A673 (cell line): ENCODE data around the gene PPARA. TPM values are rescaled to one million over a fixed set of nuclear protein-coding genes. Genes with fewer than 3 reads are reported as not detected.

Experiments used
- BruUV-seq: library from RNA; stranded (reverse); fragments of 400-500 nt; replicated peaks from 2 replicates; lab custom pipeline; 2021; lab: Mats Ljungman, UMichigan
- CTCF ChIA-PET: fragments of 300-600 bp; sonication (Branson Sonifier 250); formaldehyde crosslinking; loops from one replicate; lab custom pipeline; 2022; ENCODE audit warnings: antibody characterized with exemption; lab: Charles Lee
- POLR2A ChIA-PET: fragments of 300-600 bp; sonication (Branson Sonifier 250); formaldehyde crosslinking; loops from one replicate; lab custom pipeline; 2022; ENCODE audit warnings: antibody characterized with exemption; ENCODE audit not compliant: low non-redundant PET; lab: Charles Lee
- DNase-seq: peaks from one replicate; pipeline ENCODE4 v3.0.0-alpha.2; 2015; ENCODE audit warnings: low spot score
- H3K27ac ChIP-seq: fragments of 200-600 bp; sonication (generic); 2 replicates; pipeline ENCODE4 v1.5.1; 2016; ENCODE audit warnings: mixed run types, low read depth, mild to moderate bottlenecking, mixed read lengths, antibody characterized with exemption, low read length; ENCODE audit not compliant: poor library complexity, severe bottlenecking
- H3K27me3 ChIP-seq: fragments of 200-600 bp; sonication (generic); replicated peaks from 2 replicates; pipeline ENCODE4 v1.6.1; 2017; ENCODE audit warnings: mixed run types, low read depth, mild to moderate bottlenecking, mixed read lengths, antibody characterized with exemption, low read length; ENCODE audit not compliant: insufficient read depth, poor library complexity
- H3K36me3 ChIP-seq: fragments of 200-600 bp; sonication (generic); 2 replicates; pipeline ENCODE4 v1.6.1; 2016; ENCODE audit warnings: mixed run types, mild to moderate bottlenecking, mixed read lengths, antibody characterized with exemption, low read length; ENCODE audit not compliant: insufficient read depth, poor library complexity, severe bottlenecking
- H3K4me1 ChIP-seq: fragments of 200-600 bp; sonication (generic); 2 replicates; pipeline ENCODE4 v1.6.1; 2017; ENCODE audit warnings: mixed run types, mild to moderate bottlenecking, mixed read lengths, antibody characterized with exemption, low read length; ENCODE audit not compliant: insufficient read depth, poor library complexity, severe bottlenecking
- H3K4me3 ChIP-seq: fragments of 200-600 bp; sonication (generic); 2 replicates; pipeline ENCODE4 v1.5.1; 2016; ENCODE audit warnings: low read depth, mixed run types, mild to moderate bottlenecking, mixed read lengths, low read length; ENCODE audit not compliant: poor library complexity, severe bottlenecking
- H3K9me3 ChIP-seq: fragments of 200-600 bp; sonication (generic); 2 replicates; pipeline ENCODE4 v1.6.1; 2016; ENCODE audit warnings: mixed run types, low read depth, mild to moderate bottlenecking, mixed read lengths, antibody characterized with exemption, low read length; ENCODE audit not compliant: poor library complexity, severe bottlenecking
- CTCF ChIP-seq: fragments of 300-800, 200-600 bp; sonication (generic); conservative IDR thresholded peaks from 2 replicates; pipeline ENCODE4 v1.5.1; 2017; ENCODE audit warnings: low read depth, mild to moderate bottlenecking, antibody characterized with exemption, low read length, moderate library complexity, mixed read lengths
- EZH2 ChIP-seq: fragments of 200-600 bp; sonication (generic); IDR thresholded peaks from 2 replicates; pipeline ENCODE4 v1.6.1; 2017; ENCODE audit warnings: borderline replicate concordance, low read depth, mild to moderate bottlenecking, mixed read lengths, antibody characterized with exemption, low read length; ENCODE audit not compliant: poor library complexity, severe bottlenecking
- intact Hi-C: fragments of 100-400 bp; cut with micrococcal nuclease; formaldehyde crosslinking; loops from one replicate; pipeline ENCODE4 v1.10.0; 2022; ENCODE audit not compliant: unreplicated experiment
- total RNA-seq: library from RNA; stranded (reverse); gene quantifications from 2 replicates; pipeline ENCODE4 v1.2.3, GENCODE V29; 2021

PPARA gene
- total RNA-seq, 1 experiment from 2014 or later, result 2.0 TPM

- H3K27me3 ChIP-seq, result no peaks in the 10 kb centered on the region
- DNase-seq, result no peak
- ChIA-PET POLR2A (no interaction called here), CTCF (no interaction called here)
- H3K4me3 ChIP-seq, result no peak overlapping the region
- no peaks in the 10 kb centered on the region for H3K9me3 ChIP-seq
- TF ChIP-seq CTCF (no peak), EZH2 (no peak)
- no peaks in the 10 kb centered on the region for H3K36me3 ChIP-seq
- no TSS peak for BruUV-seq
- no peaks in the 10 kb centered on the region for H3K4me1 ChIP-seq
- H3K27ac ChIP-seq, result no peak overlapping the region
- intact Hi-C loops, result no loop called here
Observed at GRCh38 chr22:46192210-46192993, 42.1 kb downstream of the PPARA start.

GRCh38 chr22:46193898-46194310, 43.6 kb downstream of the PPARA start:
- no peak overlapping the region for H3K27ac ChIP-seq
- CTCF ChIA-PET, result no interaction called here
- H3K27me3 ChIP-seq, result no peaks in the 10 kb centered on the region
- no peak overlapping the region for H3K4me3 ChIP-seq
- BruUV-seq, result no TSS peak
- POLR2A ChIA-PET, result no interaction called here
- H3K9me3 ChIP-seq, result no peaks in the 10 kb centered on the region
- H3K36me3 ChIP-seq, result no peaks in the 10 kb centered on the region
- no peaks in the 10 kb centered on the region for H3K4me1 ChIP-seq
- DNase-seq, result no peak
- intact Hi-C loops, result no loop called here
- TF ChIP-seq CTCF, result no peak
- no peak for TF ChIP-seq EZH2

GRCh38 chr22:46195487-46196165, 45.3 kb downstream of the PPARA start:
- intact Hi-C loops, result no loop called here
- BruUV-seq, result no TSS peak
- no peaks in the 10 kb centered on the region for H3K9me3 ChIP-seq
- H3K4me3 ChIP-seq, result no peak overlapping the region
- no peaks in the 10 kb centered on the region for H3K27me3 ChIP-seq
- CTCF ChIA-PET, result no interaction called here
- H3K27ac ChIP-seq, result no peak overlapping the region
- DNase-seq, result no peak
- H3K36me3 ChIP-seq, result no peaks in the 10 kb centered on the region
- POLR2A ChIA-PET, result no interaction called here
- H3K4me1 ChIP-seq, result no peaks in the 10 kb centered on the region
- TF ChIP-seq EZH2 (no peak), CTCF (no peak)
